B cell (primary cell): ENCODE data around the gene EVL. TPM values are rescaled to one million over a fixed set of nuclear protein-coding genes. Genes with fewer than 3 reads are reported as not detected.

Experiments used
- ATAC-seq: fragments of 200-7000 bp; cut with Tn5 transposase; one replicate; pipeline ENCODE4 v1.10.0; 2021; ENCODE audit warnings: low read depth, mild to moderate bottlenecking, moderate number of reproducible peaks, moderate library complexity
- CTCF ChIA-PET: fragments of 350-600 bp; sonication (Branson Sonifier 250); formaldehyde crosslinking; loops from one replicate; lab custom pipeline; 2021; ENCODE audit warnings: antibody characterized with exemption, inconsistent platforms; lab: Charles Lee
- POLR2A ChIA-PET: fragments of 350-600 bp; sonication (Branson Sonifier 250); formaldehyde crosslinking; loops from one replicate; lab custom pipeline; 2021; ENCODE audit warnings: antibody characterized with exemption; lab: Charles Lee
- DNase-seq: peaks from one replicate; pipeline ENCODE4 v3.0.0; 2013
- H2AFZ ChIP-seq: 2 replicates; pipeline ENCODE4 v1.6.1; 2012; ENCODE audit warnings: mild to moderate bottlenecking, low read depth, low read length; ENCODE audit not compliant: insufficient read depth, poor library complexity, severe bottlenecking
- H3K27ac ChIP-seq, 2 donors: 1 replicate in 1 of 2; 2 replicates in 1 of 2; pipeline ENCODE4 v1.5.1; 2012 to 2013; ENCODE audit warnings: low read length in 2 of 2, mild to moderate bottlenecking in 2 of 2, moderate library complexity in 1 of 2
- H3K27me3 ChIP-seq, 4 experiments: fragments of 200-600 bp in 1 of 4; sonication (generic) in 1 of 4; replicated peaks in 1 of 4; 1 replicate in 2 of 4; 2 replicates in 2 of 4; pipeline versions ENCODE4 v1.6.1 to v1.7.0; 2013 to 2016; ENCODE audit warnings: low read length in 3 of 4, mild to moderate bottlenecking in 2 of 4, mixed read lengths in 1 of 4, moderate library complexity in 1 of 4; ENCODE audit not compliant: insufficient read depth in 4 of 4, control insufficient read depth in 3 of 4; ENCODE audit errors: control extremely low read depth in 1 of 4
- H3K36me3 ChIP-seq, 2 experiments: replicated peaks in 1 of 2; 1 replicate in 1 of 2; 2 replicates in 1 of 2; pipeline versions ENCODE4 v1.6.1 to v1.7.1; 2013; ENCODE audit warnings: low read length in 1 of 2; ENCODE audit not compliant: insufficient read depth in 2 of 2, control insufficient read depth in 1 of 2; ENCODE audit errors: control extremely low read depth in 1 of 2, extremely low read depth in 1 of 2
- H3K4me1 ChIP-seq, 2 donors: fragments of 200-600 bp in 1 of 2; sonication (generic) in 1 of 2; 1 replicate in 1 of 2; 2 replicates in 1 of 2; pipeline versions ENCODE4 v1.5.1 to v1.6.1; 2013 to 2017; ENCODE audit warnings: low read length in 2 of 2; ENCODE audit not compliant: control insufficient read depth in 2 of 2, insufficient read depth in 2 of 2
- H3K4me2 ChIP-seq: replicated peaks from 2 replicates; pipeline ENCODE3; 2012; ENCODE audit warnings: mild to moderate bottlenecking, low read depth, low read length; ENCODE audit not compliant: poor library complexity, severe bottlenecking
- H3K4me3 ChIP-seq, 5 experiments: fragments of 200-600 bp in 1 of 5; sonication (generic) in 1 of 5; 1 replicate in 3 of 5; 2 replicates in 2 of 5; pipeline versions ENCODE4 v1.5.1 to v1.7.0; 2011 to 2016; ENCODE audit warnings: low read length in 4 of 5, mild to moderate bottlenecking in 4 of 5, low read depth in 2 of 5, control low read depth in 1 of 5, moderate library complexity in 1 of 5; ENCODE audit not compliant: insufficient read depth in 1 of 5; ENCODE audit errors: control extremely low read depth in 1 of 5, extremely low read depth in 1 of 5
- H3K79me2 ChIP-seq: fragments of 200-600 bp; sonication (generic); one replicate; pipeline ENCODE4 v1.6.0; 2016; ENCODE audit warnings: low read length; ENCODE audit not compliant: control insufficient read depth, insufficient read depth
- H3K9ac ChIP-seq: fragments of 200-600 bp; sonication (generic); 2 replicates; pipeline ENCODE4 v1.6.1; 2017; ENCODE audit warnings: mild to moderate bottlenecking, low read length, moderate library complexity
- H3K9me3 ChIP-seq, 3 donors: one replicate each; pipeline versions ENCODE4 v1.6.1 to v1.7.1; 2013; ENCODE audit warnings: low read length in 2 of 3; ENCODE audit not compliant: control insufficient read depth in 2 of 3, insufficient read depth in 1 of 3; ENCODE audit errors: control extremely low read depth in 1 of 3
- H4K20me1 ChIP-seq: 2 replicates; pipeline ENCODE4 v1.6.0; 2012; ENCODE audit warnings: mild to moderate bottlenecking, low read length; ENCODE audit not compliant: insufficient read depth, control insufficient read depth, poor library complexity, severe bottlenecking
- H3K27ac Mint-ChIP-seq: one replicate; pipeline ENCODE4 v1.8.0; 2021; ENCODE audit warnings: mixed read lengths
- H3K27me3 Mint-ChIP-seq: one replicate; pipeline ENCODE4 v1.8.0; 2021; ENCODE audit warnings: mixed read lengths
- H3K4me1 Mint-ChIP-seq: one replicate; pipeline ENCODE4 v1.8.0; 2021; ENCODE audit warnings: mixed read lengths
- H3K4me3 Mint-ChIP-seq: one replicate; pipeline ENCODE4 v1.8.0; 2021; ENCODE audit warnings: mixed read lengths
- H3K9me3 Mint-ChIP-seq: one replicate; pipeline ENCODE4 v1.8.0; 2022; ENCODE audit warnings: mixed read lengths; ENCODE audit not compliant: insufficient read depth
- EZH2 ChIP-seq: IDR thresholded peaks from 2 replicates; pipeline ENCODE4 v1.6.1; 2012; ENCODE audit warnings: borderline replicate concordance, low read depth, mild to moderate bottlenecking, moderate library complexity, low read length; ENCODE audit not compliant: insufficient read depth, poor library complexity, severe bottlenecking
- WGBS: methylation state at CpG from one replicate; pipeline ENCODE4 v1.1.5; 2013; ENCODE audit warnings: missing lambda C conversion rate; ENCODE audit not compliant: insufficient coverage; 5-methylcytosine and 5-hydroxymethylcytosine counted together
- intact Hi-C: fragments of 100-400 bp; cut with micrococcal nuclease; formaldehyde crosslinking; loops from one replicate; pipeline ENCODE4 v1.10.0; 2022
- polyA plus RNA-seq: library from polyadenylated mRNA; depleted of rRNA; stranded (reverse); fragments of >200 nt; gene quantifications from 2 replicates; pipeline ENCODE4 v1.2.3, GENCODE V29; 2012
- total RNA-seq, 2 donors: library from RNA; stranded (reverse); fragments of 120-200 nt in 1 of 2; gene quantifications; 1 replicate in 1 of 2; 2 replicates in 1 of 2; pipeline versions ENCODE4 v1.2.3 to v1.2.4, GENCODE V29; 2013 to 2022
- TF ChIP-seq, protein P1 (sequence below): fragments of 200-600 bp; IDR thresholded peaks from one replicate; pipeline ENCODE4 v1.8.0; 2022; ENCODE audit warnings: antibody characterized with exemption, mild to moderate bottlenecking

The EVL gene
- total and polyA plus RNA-seq, 2 donors (not counting 1 experiment from before 2014, with no cell fraction given): 486 to 892 TPM

DNA sequence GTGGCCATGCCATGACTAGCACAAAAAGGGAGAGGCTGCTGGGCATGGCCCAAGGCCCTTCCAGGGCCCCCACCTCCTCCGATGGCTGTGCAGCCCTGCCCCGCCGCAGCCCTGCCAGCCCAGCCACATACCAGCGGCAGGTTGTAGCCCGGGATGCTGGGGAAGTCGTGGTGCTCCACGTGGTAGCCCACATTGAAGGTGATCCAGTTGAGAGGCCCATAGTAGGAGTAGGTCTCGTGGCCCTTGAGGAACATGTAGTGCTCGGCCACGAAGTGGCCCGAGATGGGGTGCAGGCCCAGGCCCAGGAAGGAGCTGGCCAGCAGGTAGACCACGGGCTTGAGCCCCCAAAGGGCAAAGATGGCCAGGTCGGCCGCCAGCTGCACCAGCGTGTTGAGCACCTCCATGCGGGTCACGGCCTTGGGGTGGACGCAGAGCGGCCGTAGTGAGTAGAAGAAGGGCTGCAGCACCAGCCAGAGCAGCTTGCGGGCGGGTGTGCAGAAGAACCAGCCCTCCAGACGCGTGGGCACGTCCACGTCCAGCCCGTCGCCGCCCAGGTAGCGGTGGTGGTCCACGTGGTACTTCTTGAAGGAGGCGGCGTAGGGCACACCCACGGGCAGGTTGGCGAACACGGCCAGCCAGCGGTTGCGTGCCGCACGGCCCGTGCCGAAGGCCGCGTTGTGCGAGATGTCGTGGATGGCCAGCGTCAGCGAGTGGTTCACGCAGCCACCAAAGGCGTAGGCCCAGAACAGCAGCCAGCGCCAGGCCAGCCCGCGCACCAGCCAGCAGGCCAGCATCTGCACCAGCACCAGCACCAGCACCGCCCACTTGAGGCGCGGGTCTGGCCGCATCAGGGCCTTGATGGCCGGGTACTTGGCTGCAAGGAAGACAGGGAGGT lies 83.9 kb downstream of the EVL start:
- ATAC-seq (no peak), DNase-seq (no peak)
- Histone ChIP-seq H3K4me2 (no peak overlapping the region), H3K4me3 (no peak overlapping the region), H4K20me1 (peaks cover 7% of the 10 kb centered on the region), H3K9me3 (peaks cover 0 to 12% (median 0%) of the 10 kb centered on the region in 3 donors), H3K27ac (no peak overlapping the region), H3K36me3 (peaks cover 0 to 6% of the 10 kb centered on the region in 2 experiments), H3K27me3 (no peaks in the 10 kb centered on the region), H3K4me1 (peaks cover 22 to 24% of the 10 kb centered on the region in 2 donors), H2AFZ (no peak overlapping the region), H3K9ac (no peak overlapping the region), H3K79me2 (no peaks in the 10 kb centered on the region)
- intact Hi-C loops: loop anchor here (5.0 kb wide), 1 partner anchor 158 kb away; the partner anchor contains the start of gene SLC25A29
- POLR2A ChIA-PET: interaction anchor here (0.6 to 1.1 kb wide), 2 partner anchors 9 to 10 kb away, joined by 3 to 6 read pairs; partner anchors contain the start of gene DEGS2
- Mint-ChIP-seq H3K4me1 (peaks cover 27% of the 10 kb centered on the region), H3K27me3 (no peaks in the 10 kb centered on the region), H3K9me3 (no peaks in the 10 kb centered on the region), H3K27ac (no peak overlapping the region), H3K4me3 (no peak overlapping the region)
- CTCF ChIA-PET: interaction anchor here (2.0 to 5.4 kb wide), 2 partner anchors 8 to 43 kb away, joined by 6 to 32 read pairs; no protein-coding TSS in a partner anchor
- TF ChIP-seq, protein P1, sequence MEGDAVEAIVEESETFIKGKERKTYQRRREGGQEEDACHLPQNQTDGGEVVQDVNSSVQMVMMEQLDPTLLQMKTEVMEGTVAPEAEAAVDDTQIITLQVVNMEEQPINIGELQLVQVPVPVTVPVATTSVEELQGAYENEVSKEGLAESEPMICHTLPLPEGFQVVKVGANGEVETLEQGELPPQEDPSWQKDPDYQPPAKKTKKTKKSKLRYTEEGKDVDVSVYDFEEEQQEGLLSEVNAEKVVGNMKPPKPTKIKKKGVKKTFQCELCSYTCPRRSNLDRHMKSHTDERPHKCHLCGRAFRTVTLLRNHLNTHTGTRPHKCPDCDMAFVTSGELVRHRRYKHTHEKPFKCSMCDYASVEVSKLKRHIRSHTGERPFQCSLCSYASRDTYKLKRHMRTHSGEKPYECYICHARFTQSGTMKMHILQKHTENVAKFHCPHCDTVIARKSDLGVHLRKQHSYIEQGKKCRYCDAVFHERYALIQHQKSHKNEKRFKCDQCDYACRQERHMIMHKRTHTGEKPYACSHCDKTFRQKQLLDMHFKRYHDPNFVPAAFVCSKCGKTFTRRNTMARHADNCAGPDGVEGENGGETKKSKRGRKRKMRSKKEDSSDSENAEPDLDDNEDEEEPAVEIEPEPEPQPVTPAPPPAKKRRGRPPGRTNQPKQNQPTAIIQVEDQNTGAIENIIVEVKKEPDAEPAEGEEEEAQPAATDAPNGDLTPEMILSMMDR: no peak
- TF ChIP-seq EZH2: no peak
- WGBS: 98% methylated on average over 58 of the region's 58 CpGs
